ENCODE measurements around the gene TCF4.

The TCF4 gene

GRCh38 chr18:55466789-55467188 lies 121.2 kb downstream of the TCF4 start:
- DNase-seq, result no peak

- no peak for DNase-seq
Observed at GRCh38 chr18:55465313-55465712, 122.7 kb downstream of the TCF4 start.

GRCh38 chr18:55464581-55464980 lies 123.4 kb downstream of the TCF4 start:
- DNase-seq, result no peak

GRCh38 chr18:55462652-55463051 lies 125.3 kb downstream of the TCF4 start:
- DNase-seq, result no peak

GRCh38 chr18:55461848-55462247 lies 126.1 kb downstream of the TCF4 start:
- no peak for DNase-seq

- no peak for DNase-seq
Observed at GRCh38 chr18:55458456-55459203, 129.4 kb downstream of the TCF4 start.

- DNase-seq, result no peak
Observed at GRCh38 chr18:55457028-55457427, 131.0 kb downstream of the TCF4 start.

GRCh38 chr18:55455938-55456337 lies 132.1 kb downstream of the TCF4 start:
- no peak for DNase-seq

- DNase-seq, result no peak
Observed at GRCh38 chr18:55453186-55453585, 134.8 kb downstream of the TCF4 start.

- DNase-seq, result no peak
Observed at GRCh38 chr18:55452123-55452611, 135.8 kb downstream of the TCF4 start.

- DNase-seq, result no peak
Observed at GRCh38 chr18:55449412-55450140, 138.4 kb downstream of the TCF4 start.

GRCh38 chr18:55448420-55448819 lies 139.6 kb downstream of the TCF4 start:
- no peak for DNase-seq

GRCh38 chr18:55447672-55448018 lies 140.3 kb downstream of the TCF4 start:
- no peak for DNase-seq

GRCh38 chr18:55446996-55447671 lies 140.9 kb downstream of the TCF4 start:
- no peak for DNase-seq

- DNase-seq, result no peak
Observed at GRCh38 chr18:55444536-55444935, 143.5 kb downstream of the TCF4 start.

- DNase-seq, result no peak
Observed at GRCh38 chr18:55443776-55444175, 144.2 kb downstream of the TCF4 start.

- DNase-seq, result no peak
Observed at GRCh38 chr18:55442561-55442960, 145.4 kb downstream of the TCF4 start.

- no peak for DNase-seq
Observed at GRCh38 chr18:55440988-55441387, 147.0 kb downstream of the TCF4 start.

- no peak for DNase-seq
Observed at GRCh38 chr18:55439056-55439455, 148.9 kb downstream of the TCF4 start.

- no peak for DNase-seq
Observed at GRCh38 chr18:55435592-55435991, 152.4 kb downstream of the TCF4 start.

- no peak for DNase-seq
Observed at GRCh38 chr18:55433648-55434047, 154.3 kb downstream of the TCF4 start.

GRCh38 chr18:55433140-55433539 lies 154.9 kb downstream of the TCF4 start:
- DNase-seq, result no peak

- no peak for DNase-seq
Observed at GRCh38 chr18:55432307-55433040, 155.5 kb downstream of the TCF4 start.
